Measurements from ENCODE around the gene OR3A2. TPM values are rescaled to one million over a fixed set of nuclear protein-coding genes. Genes with fewer than 3 reads are reported as not detected.

Gene OR3A2
- total RNA-seq, 1 donor from 2014 or later = not detected

GRCh38 chr17:3282901-3283300, 103.2 kb downstream of the OR3A2 start:
- Histone ChIP-seq H3K27ac (no peak overlapping the region), H3K9me3 (no peaks in the 10 kb centered on the region), H3K4me1 (no peaks in the 10 kb centered on the region), H3K27me3 (no peaks in the 10 kb centered on the region), H3K36me3 (no peaks in the 10 kb centered on the region), H3K4me3 (no peak overlapping the region)
- TF ChIP-seq POLR2AphosphoS5 (IDR thresholded peaks at IDR 0.05; ENCODE audit: insufficient read depth in 1 of 2, low read depth in 1 of 2) (no peak), POLR2A (IDR thresholded peaks at IDR 0.05) (no peak)
- TF ChIP-seq, protein P1, sequence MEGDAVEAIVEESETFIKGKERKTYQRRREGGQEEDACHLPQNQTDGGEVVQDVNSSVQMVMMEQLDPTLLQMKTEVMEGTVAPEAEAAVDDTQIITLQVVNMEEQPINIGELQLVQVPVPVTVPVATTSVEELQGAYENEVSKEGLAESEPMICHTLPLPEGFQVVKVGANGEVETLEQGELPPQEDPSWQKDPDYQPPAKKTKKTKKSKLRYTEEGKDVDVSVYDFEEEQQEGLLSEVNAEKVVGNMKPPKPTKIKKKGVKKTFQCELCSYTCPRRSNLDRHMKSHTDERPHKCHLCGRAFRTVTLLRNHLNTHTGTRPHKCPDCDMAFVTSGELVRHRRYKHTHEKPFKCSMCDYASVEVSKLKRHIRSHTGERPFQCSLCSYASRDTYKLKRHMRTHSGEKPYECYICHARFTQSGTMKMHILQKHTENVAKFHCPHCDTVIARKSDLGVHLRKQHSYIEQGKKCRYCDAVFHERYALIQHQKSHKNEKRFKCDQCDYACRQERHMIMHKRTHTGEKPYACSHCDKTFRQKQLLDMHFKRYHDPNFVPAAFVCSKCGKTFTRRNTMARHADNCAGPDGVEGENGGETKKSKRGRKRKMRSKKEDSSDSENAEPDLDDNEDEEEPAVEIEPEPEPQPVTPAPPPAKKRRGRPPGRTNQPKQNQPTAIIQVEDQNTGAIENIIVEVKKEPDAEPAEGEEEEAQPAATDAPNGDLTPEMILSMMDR (IDR thresholded peaks at IDR 0.05) = no peak
- intact Hi-C loops (cut with DNase I) = no loop called here
- DNase-seq (ENCODE audit: extremely low spot score in 2 of 2) = no peak

GRCh38 chr17:3276126-3276525, 110.0 kb downstream of the OR3A2 start:
- no peaks in the 10 kb centered on the region for H3K4me1 ChIP-seq
- H3K9me3 ChIP-seq = no peaks in the 10 kb centered on the region
- H3K36me3 ChIP-seq = no peaks in the 10 kb centered on the region
- TF ChIP-seq POLR2AphosphoS5 (IDR thresholded peaks at IDR 0.05; ENCODE audit: insufficient read depth in 1 of 2, low read depth in 1 of 2) = no peak
- TF ChIP-seq POLR2A (IDR thresholded peaks at IDR 0.05) = no peak
- TF ChIP-seq, protein P1 (IDR thresholded peaks at IDR 0.05) = no peak
- intact Hi-C loops (cut with DNase I) = no loop called here
- no peak overlapping the region for H3K27ac ChIP-seq
- H3K27me3 ChIP-seq = no peaks in the 10 kb centered on the region
- no peak for DNase-seq (ENCODE audit: extremely low spot score in 2 of 2)
- H3K4me3 ChIP-seq = no peak overlapping the region

DNA sequence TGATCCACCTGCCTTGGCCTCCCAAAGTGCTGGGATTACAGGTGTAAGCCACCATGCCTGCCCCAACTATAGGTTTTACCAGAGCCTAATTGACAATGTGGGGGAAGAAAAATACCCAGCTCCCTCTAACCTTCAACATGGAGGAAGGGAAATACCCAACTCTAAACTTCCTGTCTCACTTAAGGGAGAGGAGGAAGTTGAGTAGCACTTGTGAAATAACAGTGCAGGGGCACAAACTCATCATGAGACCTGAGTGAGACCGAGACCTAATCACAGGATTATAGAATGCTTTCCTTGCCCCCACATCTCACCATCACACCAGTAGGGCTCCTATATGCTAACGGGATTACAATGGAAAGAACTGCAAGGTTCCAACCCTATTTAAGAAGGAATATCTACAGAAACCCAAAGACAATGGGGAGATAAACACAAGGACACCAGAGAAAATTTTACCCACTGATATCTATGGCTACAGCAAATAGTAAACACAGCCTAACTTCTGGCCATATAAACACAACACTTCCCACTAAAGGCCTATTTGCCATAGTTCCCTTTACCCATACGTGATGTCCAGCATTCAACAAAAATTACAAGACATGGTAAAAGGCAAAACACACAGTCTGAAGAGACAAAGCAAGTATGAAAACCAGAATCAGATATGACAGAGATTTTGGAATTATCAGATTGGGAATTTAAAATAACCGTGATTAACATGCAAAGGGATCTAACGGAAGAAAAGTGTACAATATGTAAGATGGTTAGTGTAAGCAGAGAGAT, 114.8 kb downstream of the OR3A2 start:
- H3K36me3 ChIP-seq = no peaks in the 10 kb centered on the region
- intact Hi-C loops (cut with DNase I) = no loop called here
- no peak for DNase-seq (ENCODE audit: extremely low spot score in 2 of 2)
- H3K4me1 ChIP-seq = no peaks in the 10 kb centered on the region
- H3K27me3 ChIP-seq = no peaks in the 10 kb centered on the region
- TF ChIP-seq, protein P1 (IDR thresholded peaks at IDR 0.05) = no peak
- no peak for TF ChIP-seq POLR2AphosphoS5 (IDR thresholded peaks at IDR 0.05; ENCODE audit: insufficient read depth in 1 of 2, low read depth in 1 of 2)
- TF ChIP-seq POLR2A (IDR thresholded peaks at IDR 0.05) = no peak
- H3K4me3 ChIP-seq = no peak overlapping the region
- H3K27ac ChIP-seq = no peak overlapping the region
- H3K9me3 ChIP-seq = no peaks in the 10 kb centered on the region

DNA sequence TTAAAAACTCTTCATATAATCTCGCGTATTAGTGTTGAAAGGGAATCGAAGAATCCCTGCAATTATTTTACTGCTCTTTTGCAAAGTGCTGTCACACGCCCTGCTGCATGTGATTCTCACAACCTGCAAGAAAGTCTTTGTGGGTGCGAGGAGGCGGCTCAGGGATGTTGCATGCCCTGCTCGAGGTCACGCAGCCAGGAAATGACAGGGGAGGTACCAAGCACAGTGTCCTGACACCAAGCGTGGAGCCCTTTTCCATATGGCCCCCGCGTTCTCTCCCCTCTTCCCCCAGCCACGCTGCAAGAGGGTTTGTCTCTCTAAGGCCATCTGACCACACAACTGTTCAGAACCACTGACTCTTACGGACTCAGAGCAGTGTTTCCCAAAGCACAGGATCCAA, 125.5 kb downstream of the OR3A2 start:
- no peak for DNase-seq (ENCODE audit: extremely low spot score in 2 of 2)
- no peaks in the 10 kb centered on the region for H3K27me3 ChIP-seq
- H3K27ac ChIP-seq = no peak overlapping the region
- no peaks in the 10 kb centered on the region for H3K9me3 ChIP-seq
- no peaks in the 10 kb centered on the region for H3K4me1 ChIP-seq
- TF ChIP-seq POLR2AphosphoS5 (IDR thresholded peaks at IDR 0.05; ENCODE audit: insufficient read depth in 1 of 2, low read depth in 1 of 2) (no peak), POLR2A (IDR thresholded peaks at IDR 0.05) (no peak)
- TF ChIP-seq, protein P1 (IDR thresholded peaks at IDR 0.05) = no peak
- no peak overlapping the region for H3K4me3 ChIP-seq
- intact Hi-C loops (cut with DNase I) = no loop called here
- H3K36me3 ChIP-seq = no peaks in the 10 kb centered on the region

DNA sequence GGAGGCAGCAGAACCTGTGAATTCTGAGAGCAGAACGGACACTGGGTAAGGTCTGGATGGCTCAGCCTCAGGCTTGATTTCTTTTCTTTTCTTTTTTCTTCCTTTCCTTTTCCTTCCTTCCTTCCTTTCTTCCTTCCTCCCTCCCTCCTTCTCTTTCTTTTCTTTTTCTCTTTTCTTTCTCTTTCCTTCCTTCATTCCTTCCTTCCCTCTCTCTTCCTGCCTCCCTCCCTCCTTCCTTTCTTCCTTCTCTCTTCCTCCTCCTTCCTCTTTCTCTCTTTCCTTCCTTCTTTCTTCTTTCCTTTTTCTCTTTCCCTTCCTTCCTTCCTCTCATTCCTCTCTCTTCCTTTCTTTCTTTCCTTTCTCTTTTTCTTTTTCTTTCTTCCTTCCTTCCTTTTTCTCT, 125.9 kb downstream of the OR3A2 start:
- H3K4me3 ChIP-seq = no peak overlapping the region
- no peak overlapping the region for H3K27ac ChIP-seq
- H3K9me3 ChIP-seq = no peaks in the 10 kb centered on the region
- TF ChIP-seq POLR2A (IDR thresholded peaks at IDR 0.05) (no peak), POLR2AphosphoS5 (IDR thresholded peaks at IDR 0.05; ENCODE audit: insufficient read depth in 1 of 2, low read depth in 1 of 2) (no peak)
- TF ChIP-seq, protein P1 (IDR thresholded peaks at IDR 0.05) = no peak
- no peaks in the 10 kb centered on the region for H3K4me1 ChIP-seq
- no peak for DNase-seq (ENCODE audit: extremely low spot score in 2 of 2)
- H3K36me3 ChIP-seq = no peaks in the 10 kb centered on the region
- intact Hi-C loops (cut with DNase I) = no loop called here
- H3K27me3 ChIP-seq = no peaks in the 10 kb centered on the region
